Mammary epithelial cell (primary cell): Measurements from ENCODE around the gene SFXN1.
"Not testable (repeated sequence)": the region's sequence is repeated elsewhere in the genome, so short reads cannot be mapped to it uniquely, and the experiment has no call there.

Source experiments
- CTCF ChIP-seq, 2 donors: IDR thresholded peaks in 1 of 2; conservative IDR thresholded peaks in 1 of 2; 2 replicates each; pipeline ENCODE4 v1.5.1; 2011 to 2012; ENCODE audit warnings: inconsistent platforms in 2 of 2, low read length in 2 of 2, mild to moderate bottlenecking in 2 of 2, control low read depth in 1 of 2, low read depth in 1 of 2; ENCODE audit not compliant: insufficient read depth in 1 of 2; ENCODE audit errors: extremely low read depth in 1 of 2
- EZH2 ChIP-seq: IDR thresholded peaks from 2 replicates; pipeline ENCODE4 v1.6.1; 2012; ENCODE audit warnings: low read length, inconsistent platforms, borderline replicate concordance

GRCh38 chr5:175446378-175446777, 32.0 kb upstream of the SFXN1 start:
- not testable (repeated sequence) for TF ChIP-seq CTCF (conservative IDR thresholded peaks at IDR 0.05 in 1 of 2, IDR thresholded peaks at IDR 0.05 in 1 of 2; ENCODE audit: extremely low read depth in 1 of 2, insufficient read depth in 1 of 2, low read depth in 1 of 2, low read length in 2 of 2); EZH2
